MM.1S (cell line): ENCODE results near the gene HARBI1.

Source experiments
- CTCF ChIP-seq: fragments of 300-600 bp; sonication (generic); IDR thresholded peaks from 2 replicates; pipeline ENCODE4 v1.5.1; 2016; ENCODE audit warnings: antibody characterized with exemption, low read length, mixed read lengths
- EZH2 ChIP-seq: fragments of 300-600 bp; sonication (generic); optimal IDR thresholded peaks from 2 replicates; pipeline ENCODE3; 2017; ENCODE audit warnings: low read depth, mild to moderate bottlenecking, antibody characterized with exemption, low read length, mixed read lengths
- EZH2phosphoT487 ChIP-seq: fragments of 300-600 bp; sonication (generic); IDR thresholded peaks from 2 replicates; pipeline ENCODE4 v1.6.1; 2018; ENCODE audit warnings: antibody characterized with exemption, low read length

GRCh38 chr11:46588915-46589314 is 28.1 kb downstream of the HARBI1 start:
- TF ChIP-seq EZH2 (no peak), CTCF (no peak), EZH2phosphoT487 (no peak)
